Right atrium auricular region (tissue), 2 donors: ENCODE results near the gene SLC9A9. TPM values are rescaled to one million over a fixed set of nuclear protein-coding genes. Genes with fewer than 3 reads are reported as not detected.

ENCODE experiments used
- DNase-seq: peaks from one replicate; pipeline ENCODE4 v3.0.0-alpha.2; 2019; ENCODE audit warnings: low spot score
- H3K27ac ChIP-seq, 2 donors: fragments of 200-600 bp; sonication (generic); 1 replicate in 1 of 2; 2 replicates in 1 of 2; pipeline ENCODE4 v1.5.1; 2016 to 2019
- H3K27me3 ChIP-seq, 2 donors: fragments of 200-600 bp; sonication (generic); one replicate each; pipeline versions ENCODE4 v1.5.1 to v1.6.0; 2017 to 2019
- H3K36me3 ChIP-seq: fragments of 200-600 bp; sonication (generic); one replicate; pipeline ENCODE4 v1.5.1; 2016
- H3K4me1 ChIP-seq, 2 donors: fragments of 200-600 bp; sonication (generic); one replicate each; pipeline versions ENCODE4 v1.5.1 to v1.6.0; 2017 to 2019
- H3K4me3 ChIP-seq, 2 donors: fragments of 200-600 bp; sonication (generic); 1 replicate in 1 of 2; 2 replicates in 1 of 2; pipeline ENCODE4 v1.5.1; 2017 to 2019; ENCODE audit warnings: mild to moderate bottlenecking in 1 of 2, moderate library complexity in 1 of 2
- H3K9me3 ChIP-seq, 2 donors: fragments of 200-600 bp; sonication (generic); one replicate each; pipeline ENCODE4 v1.5.1; 2019
- CTCF ChIP-seq, 2 donors: fragments of 200-600 bp; sonication (generic); IDR thresholded peaks; one replicate each; pipeline ENCODE4 v1.5.1; 2019; ENCODE audit warnings: antibody characterized with exemption in 2 of 2
- total RNA-seq, 2 donors: library from RNA; depleted of rRNA; stranded (reverse); fragments of >200 nt; gene quantifications; one replicate each; pipeline ENCODE4 v1.1.0, GENCODE V29; 2016

Gene SLC9A9
- total RNA-seq, 2 donors from 2014 or later: 3.1 to 4.2 TPM

GRCh38 chr3:143603774-143604173, 244.5 kb downstream of the SLC9A9 start:
- Histone ChIP-seq H3K36me3 (no peaks in the 10 kb centered on the region), H3K9me3 (no peaks in the 10 kb centered on the region), H3K4me1 (no peaks in the 10 kb centered on the region), H3K4me3 (no peak overlapping the region), H3K27me3 (no peaks in the 10 kb centered on the region), H3K27ac (no peak overlapping the region)
- TF ChIP-seq CTCF (IDR thresholded peaks at IDR 0.05): no peak
- no peak for DNase-seq

- no peaks in the 10 kb centered on the region for H3K36me3 ChIP-seq
- no peaks in the 10 kb centered on the region for H3K9me3 ChIP-seq
- DNase-seq: no peak
- no peaks in the 10 kb centered on the region for H3K27me3 ChIP-seq
- H3K4me3 ChIP-seq: no peak overlapping the region
- no peak for TF ChIP-seq CTCF (IDR thresholded peaks at IDR 0.05)
- H3K4me1 ChIP-seq: no peaks in the 10 kb centered on the region
- no peak overlapping the region for H3K27ac ChIP-seq
These were observed 246.4 kb downstream of the SLC9A9 start for GRCh38 chr3:143601723-143602484.

GRCh38 chr3:143600756-143601718, 247.2 kb downstream of the SLC9A9 start:
- Histone ChIP-seq H3K27ac (no peak overlapping the region), H3K27me3 (no peaks in the 10 kb centered on the region)
- no peak for TF ChIP-seq CTCF (IDR thresholded peaks at IDR 0.05)

GRCh38 chr3:143597774-143598652, 250.3 kb downstream of the SLC9A9 start:
- H3K36me3 ChIP-seq: no peaks in the 10 kb centered on the region
- DNase-seq: no peak
- no peaks in the 10 kb centered on the region for H3K9me3 ChIP-seq
- H3K4me3 ChIP-seq: no peak overlapping the region
- H3K27ac ChIP-seq: no peak overlapping the region
- no peak for TF ChIP-seq CTCF (IDR thresholded peaks at IDR 0.05)
- no peaks in the 10 kb centered on the region for H3K4me1 ChIP-seq
- H3K27me3 ChIP-seq: no peaks in the 10 kb centered on the region

More at GRCh38 chr3:143600756-143601718, 247.2 kb downstream of the SLC9A9 start:
- Histone ChIP-seq H3K4me3 (no peak overlapping the region), H3K9me3 (no peaks in the 10 kb centered on the region), H3K36me3 (no peaks in the 10 kb centered on the region), H3K4me1 (no peaks in the 10 kb centered on the region)
- DNase-seq: no peak

GRCh38 chr3:143596957-143597642, 251.2 kb downstream of the SLC9A9 start:
- Histone ChIP-seq H3K36me3 (no peaks in the 10 kb centered on the region), H3K9me3 (no peaks in the 10 kb centered on the region), H3K4me3 (no peak overlapping the region), H3K27me3 (no peaks in the 10 kb centered on the region), H3K4me1 (no peaks in the 10 kb centered on the region), H3K27ac (no peak overlapping the region)
- no peak for DNase-seq
- TF ChIP-seq CTCF (IDR thresholded peaks at IDR 0.05): no peak
